ENCODE results near the gene ATCAY. TPM values are rescaled to one million over a fixed set of nuclear protein-coding genes. Genes with fewer than 3 reads are reported as not detected.
A peak's percentile ranks its signal among the peaks of the same experiment; 100 is the strongest.
"Not testable (repeated sequence)": the region's sequence is repeated elsewhere in the genome, so short reads cannot be mapped to it uniquely, and the experiment has no call there.

ATCAY gene
- total RNA-seq, 2 donors from 2014 or later = 3.9 to 8.3 TPM

GRCh38 chr19:3964256-3965194 lies 84.0 kb downstream of the ATCAY start:
- TF ChIP-seq POLR2A (IDR thresholded peaks at IDR 0.05) (no peak), POLR2AphosphoS5 (IDR thresholded peaks at IDR 0.05) (no peak)
- TF ChIP-seq, protein P1, sequence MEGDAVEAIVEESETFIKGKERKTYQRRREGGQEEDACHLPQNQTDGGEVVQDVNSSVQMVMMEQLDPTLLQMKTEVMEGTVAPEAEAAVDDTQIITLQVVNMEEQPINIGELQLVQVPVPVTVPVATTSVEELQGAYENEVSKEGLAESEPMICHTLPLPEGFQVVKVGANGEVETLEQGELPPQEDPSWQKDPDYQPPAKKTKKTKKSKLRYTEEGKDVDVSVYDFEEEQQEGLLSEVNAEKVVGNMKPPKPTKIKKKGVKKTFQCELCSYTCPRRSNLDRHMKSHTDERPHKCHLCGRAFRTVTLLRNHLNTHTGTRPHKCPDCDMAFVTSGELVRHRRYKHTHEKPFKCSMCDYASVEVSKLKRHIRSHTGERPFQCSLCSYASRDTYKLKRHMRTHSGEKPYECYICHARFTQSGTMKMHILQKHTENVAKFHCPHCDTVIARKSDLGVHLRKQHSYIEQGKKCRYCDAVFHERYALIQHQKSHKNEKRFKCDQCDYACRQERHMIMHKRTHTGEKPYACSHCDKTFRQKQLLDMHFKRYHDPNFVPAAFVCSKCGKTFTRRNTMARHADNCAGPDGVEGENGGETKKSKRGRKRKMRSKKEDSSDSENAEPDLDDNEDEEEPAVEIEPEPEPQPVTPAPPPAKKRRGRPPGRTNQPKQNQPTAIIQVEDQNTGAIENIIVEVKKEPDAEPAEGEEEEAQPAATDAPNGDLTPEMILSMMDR (IDR thresholded peaks at IDR 0.05) = no peak
- no peak for DNase-seq (ENCODE audit: low spot score)
- no peaks in the 10 kb centered on the region for H3K27me3 ChIP-seq (replicated peaks; ENCODE audit: insufficient read depth)
- no peak overlapping the region for H3K27ac ChIP-seq
- H3K4me3 ChIP-seq = no peak overlapping the region
- H3K36me3 ChIP-seq = peaks cover 16 to 40% of the 10 kb centered on the region in 2 donors
- H3K9me3 ChIP-seq = no peaks in the 10 kb centered on the region
- intact Hi-C loops (cut with DNase I) = no loop called here
- peaks cover 7% of the 10 kb centered on the region for H3K4me1 ChIP-seq (replicated peaks)
- WGBS = 85% methylated on average over 59 of the region's 60 CpGs

DNA sequence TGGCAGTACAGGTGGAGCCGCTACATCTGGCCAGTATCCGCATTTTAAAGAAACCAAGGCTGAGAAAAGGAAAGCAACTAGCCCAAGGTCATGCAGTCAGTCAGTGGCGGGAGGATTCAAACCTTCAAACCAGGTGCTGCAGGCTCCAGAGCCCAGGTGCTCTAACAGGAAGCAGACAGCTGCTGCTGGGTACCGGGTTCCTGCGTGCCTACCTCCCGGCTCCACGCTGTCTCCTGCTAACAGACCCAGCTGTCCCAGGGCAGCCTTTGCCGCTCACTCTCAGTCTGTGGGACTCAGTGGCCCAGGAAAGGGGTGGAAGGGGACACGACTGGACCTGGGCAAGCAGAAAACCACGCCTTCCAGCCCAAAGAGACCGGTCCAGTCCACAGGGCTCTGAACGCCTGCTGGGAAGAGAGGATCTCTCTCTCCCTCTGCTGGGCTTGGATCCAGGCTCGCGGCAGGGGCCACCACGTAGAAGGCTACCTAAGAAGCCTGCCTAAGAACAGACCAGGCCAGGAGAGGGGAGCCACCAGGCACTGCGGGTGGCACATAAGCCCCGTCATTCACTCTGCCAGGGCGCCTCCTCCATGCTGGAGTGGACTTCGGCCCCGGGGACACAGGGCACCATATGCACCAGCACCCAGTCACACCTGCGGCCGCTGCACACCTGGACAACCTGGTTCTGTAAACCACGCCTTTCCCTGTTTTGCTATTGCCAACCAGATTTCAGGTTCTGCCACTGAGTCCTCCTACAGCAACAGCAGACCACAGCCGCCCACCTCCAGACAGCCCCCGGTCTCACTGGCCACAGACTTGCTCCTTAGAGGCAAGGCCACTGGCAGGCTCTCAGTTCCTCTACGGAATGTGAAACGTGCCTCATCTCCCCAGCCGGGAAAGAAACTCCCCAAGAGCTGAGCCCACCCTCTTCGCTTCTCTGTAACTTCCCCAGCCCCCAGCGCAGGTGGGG lies 85.8 kb downstream of the ATCAY start:
- WGBS = 72% methylated on average over 30 of the region's 30 CpGs
- Histone ChIP-seq H3K9me3 (no peaks in the 10 kb centered on the region), H3K36me3 (peaks cover 10 to 27% of the 10 kb centered on the region in 2 donors), H3K27me3 (replicated peaks; ENCODE audit: insufficient read depth) (no peaks in the 10 kb centered on the region), H3K4me3 (no peak overlapping the region), H3K4me1 (replicated peaks) (peaks cover 7% of the 10 kb centered on the region), H3K27ac (peak overlapping the region; percentile 94 to 97)
- intact Hi-C loops (cut with DNase I) = no loop called here
- no peak for DNase-seq (ENCODE audit: low spot score)
- TF ChIP-seq POLR2A (IDR thresholded peaks at IDR 0.05) = no peak

DNA sequence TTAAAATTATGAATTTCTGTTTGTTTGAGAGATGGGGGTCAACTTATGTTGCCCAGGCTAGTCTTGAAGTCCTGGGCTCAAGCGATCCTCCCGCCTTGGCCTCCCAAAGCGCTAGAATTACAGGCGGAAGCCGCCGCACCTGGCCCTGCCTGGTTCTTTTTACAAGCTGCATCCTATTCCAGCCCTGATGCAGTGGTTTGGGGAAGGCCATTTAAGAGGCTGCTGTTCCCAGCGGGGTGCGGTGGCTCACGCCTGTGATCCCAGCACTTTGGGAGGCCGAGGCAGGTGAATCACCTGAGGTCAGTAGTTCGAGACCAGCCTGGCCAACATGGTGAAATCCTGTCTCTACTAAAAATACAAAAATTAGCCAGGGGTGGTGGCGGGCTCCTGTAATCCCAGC lies 87.5 kb downstream of the ATCAY start:
- WGBS = 75% methylated on average over 12 of the region's 12 CpGs
- H3K9me3 ChIP-seq, H3K4me3 ChIP-seq: not testable (repeated sequence)

GRCh38 chr19:3968556-3969434 lies 88.3 kb downstream of the ATCAY start:
- peak; percentile 65 for TF ChIP-seq POLR2A (IDR thresholded peaks at IDR 0.05)
- peak; percentile 99 for TF ChIP-seq POLR2AphosphoS5 (IDR thresholded peaks at IDR 0.05)
- TF ChIP-seq, protein P1 (IDR thresholded peaks at IDR 0.05) = peak in 1 of 4 experiments; percentile 1

More for the DNA sequence above, 87.5 kb downstream of the ATCAY start:
- Histone ChIP-seq H3K27ac (peak overlapping the region; percentile 94 to 97), H3K36me3 (peaks cover 10 to 17% of the 10 kb centered on the region in 2 donors)
- DNase-seq (ENCODE audit: low spot score); H3K4me1 ChIP-seq (replicated peaks); H3K27me3 ChIP-seq (replicated peaks; ENCODE audit: insufficient read depth); intact Hi-C loops (cut with DNase I): not testable (repeated sequence)

More at GRCh38 chr19:3968556-3969434, 88.3 kb downstream of the ATCAY start:
- DNase-seq (ENCODE audit: low spot score) = peak; percentile 92
- Histone ChIP-seq H3K4me3 (peak overlapping the region in 1 of 2 donors; percentile 97), H3K4me1 (replicated peaks) (peaks cover 7% of the 10 kb centered on the region), H3K36me3 (peaks cover 4 to 9% of the 10 kb centered on the region in 2 donors), H3K9me3 (no peaks in the 10 kb centered on the region), H3K27me3 (replicated peaks; ENCODE audit: insufficient read depth) (no peaks in the 10 kb centered on the region), H3K27ac (peak overlapping the region; percentile 94 to 97)
- 23% methylated on average over 9 of the region's 9 CpGs for WGBS
- intact Hi-C loops (cut with DNase I) = no loop called here
